Muscle of leg (tissue), 11 donors: ENCODE results near the gene RCSD1. TPM values are rescaled to one million over a fixed set of nuclear protein-coding genes. Genes with fewer than 3 reads are reported as not detected.

ENCODE experiments used
- DNase-seq: peaks from one replicate; pipeline ENCODE4 v3.0.0; 2013
- H3K27ac ChIP-seq: one replicate; pipeline ENCODE4 v1.5.1; 2013; ENCODE audit warnings: mild to moderate bottlenecking, low read length, control low read depth
- H3K27me3 ChIP-seq: one replicate; pipeline ENCODE4 v1.6.1; 2013; ENCODE audit warnings: low read length; ENCODE audit not compliant: control insufficient read depth, insufficient read depth
- H3K36me3 ChIP-seq: one replicate; pipeline ENCODE4 v1.6.1; 2013; ENCODE audit warnings: low read length; ENCODE audit not compliant: control insufficient read depth, insufficient read depth
- H3K4me1 ChIP-seq: one replicate; pipeline ENCODE4 v1.6.1; 2013; ENCODE audit warnings: low read length; ENCODE audit not compliant: control insufficient read depth, insufficient read depth
- H3K4me3 ChIP-seq: one replicate; pipeline ENCODE4 v1.5.1; 2013; ENCODE audit warnings: low read length, control low read depth
- H3K9me3 ChIP-seq: replicated peaks from 2 replicates; pipeline ENCODE4 v1.6.1; 2013; ENCODE audit warnings: low read depth, low read length; ENCODE audit not compliant: control insufficient read depth
- WGBS: methylation state at CpG from one replicate; pipeline ENCODE4 v1.1.5; 2013; ENCODE audit warnings: missing lambda C conversion rate; ENCODE audit not compliant: insufficient coverage; 5-methylcytosine and 5-hydroxymethylcytosine counted together
- polyA plus RNA-seq, 8 donors: library from polyadenylated mRNA; unstranded; fragments of 120-200 nt; gene quantifications; one replicate each; pipeline versions ENCODE4 v1.2.1 to v1.2.3, GENCODE V29; 2013; ENCODE audit warnings: inconsistent platforms in 1 of 8, low replicate concordance in 1 of 8; ENCODE audit not compliant: insufficient read length in 8 of 8, insufficient read depth in 1 of 8
- total RNA-seq: library from RNA; stranded (reverse); fragments of 120-200 nt; gene quantifications from one replicate; pipeline ENCODE4 v1.2.4, GENCODE V29; 2013

Gene RCSD1
- total and polyA plus RNA-seq, 9 donors, result 31.4 to 60.6 (median 40.8) TPM

GRCh38 chr1:167640051-167640450 is 10.0 kb downstream of the RCSD1 start:
- H3K4me3 ChIP-seq, result no peak overlapping the region
- DNase-seq, result no peak
- WGBS, result 88% methylated on average over 7 of the region's 8 CpGs
- H3K9me3 ChIP-seq, result no peaks in the 10 kb centered on the region
- peaks cover 18% of the 10 kb centered on the region for H3K36me3 ChIP-seq
- H3K27me3 ChIP-seq, result no peaks in the 10 kb centered on the region
- H3K27ac ChIP-seq, result no peak overlapping the region
- peaks cover 29% of the 10 kb centered on the region for H3K4me1 ChIP-seq

GRCh38 chr1:167641786-167642500 is 11.9 kb downstream of the RCSD1 start:
- 81% methylated on average over 4 of the region's 7 CpGs for WGBS

GRCh38 chr1:167642501-167642826 is 12.4 kb downstream of the RCSD1 start:
- no peaks in the 10 kb centered on the region for H3K27me3 ChIP-seq
- peaks cover 18% of the 10 kb centered on the region for H3K36me3 ChIP-seq
- no peak overlapping the region for H3K27ac ChIP-seq
- peaks cover 12% of the 10 kb centered on the region for H3K4me1 ChIP-seq
- H3K4me3 ChIP-seq, result no peak overlapping the region
- DNase-seq, result no peak
- H3K9me3 ChIP-seq, result no peaks in the 10 kb centered on the region
- 60% methylated on average over 1 of the region's 3 CpGs for WGBS

More at GRCh38 chr1:167641786-167642500, 11.9 kb downstream of the RCSD1 start:
- Histone ChIP-seq H3K27ac (no peak overlapping the region), H3K9me3 (no peaks in the 10 kb centered on the region), H3K4me3 (no peak overlapping the region), H3K27me3 (no peaks in the 10 kb centered on the region), H3K36me3 (peaks cover 18% of the 10 kb centered on the region), H3K4me1 (peaks cover 15% of the 10 kb centered on the region)
- no peak for DNase-seq

- WGBS, result no CpG with 5 or more reads among the region's 3 CpGs
Measured at GRCh38 chr1:167643441-167643840, 13.4 kb downstream of the RCSD1 start.

GRCh38 chr1:167644551-167644950 is 14.5 kb downstream of the RCSD1 start:
- Histone ChIP-seq H3K4me3 (no peak overlapping the region), H3K27ac (no peak overlapping the region), H3K36me3 (peaks cover 18% of the 10 kb centered on the region), H3K27me3 (no peaks in the 10 kb centered on the region), H3K9me3 (no peaks in the 10 kb centered on the region), H3K4me1 (peaks cover 17% of the 10 kb centered on the region)
- WGBS, result 40% methylated on average over 1 of the region's 4 CpGs
- no peak for DNase-seq

More at GRCh38 chr1:167643441-167643840, 13.4 kb downstream of the RCSD1 start:
- Histone ChIP-seq H3K4me1 (peaks cover 8% of the 10 kb centered on the region), H3K36me3 (peaks cover 18% of the 10 kb centered on the region), H3K27me3 (no peaks in the 10 kb centered on the region), H3K9me3 (no peaks in the 10 kb centered on the region), H3K4me3 (no peak overlapping the region), H3K27ac (no peak overlapping the region)
- no peak for DNase-seq

GRCh38 chr1:167645140-167645541 is 15.1 kb downstream of the RCSD1 start:
- Histone ChIP-seq H3K27ac (no peak overlapping the region), H3K27me3 (no peaks in the 10 kb centered on the region), H3K4me3 (no peak overlapping the region), H3K4me1 (peaks cover 23% of the 10 kb centered on the region), H3K36me3 (peaks cover 15% of the 10 kb centered on the region), H3K9me3 (no peaks in the 10 kb centered on the region)
- no CpG with 5 or more reads among the region's 3 CpGs for WGBS
- DNase-seq, result no peak

- DNase-seq, result no peak
- H3K4me3 ChIP-seq, result no peak overlapping the region
- no peaks in the 10 kb centered on the region for H3K9me3 ChIP-seq
- H3K27ac ChIP-seq, result no peak overlapping the region
- WGBS, result 88% methylated on average over 14 of the region's 15 CpGs
- H3K36me3 ChIP-seq, result peaks cover 10% of the 10 kb centered on the region
- peaks cover 30% of the 10 kb centered on the region for H3K4me1 ChIP-seq
- H3K27me3 ChIP-seq, result no peaks in the 10 kb centered on the region
Measured at GRCh38 chr1:167645625-167646414, 15.8 kb downstream of the RCSD1 start.

GRCh38 chr1:167648252-167648849 is 18.3 kb downstream of the RCSD1 start:
- H3K27ac ChIP-seq, result peak overlapping the region; percentile 8
- DNase-seq, result no peak
- no peaks in the 10 kb centered on the region for H3K9me3 ChIP-seq
- 66% methylated on average over 3 of the region's 5 CpGs for WGBS
- no peak overlapping the region for H3K4me3 ChIP-seq
- H3K36me3 ChIP-seq, result no peaks in the 10 kb centered on the region
- peaks cover 49% of the 10 kb centered on the region for H3K4me1 ChIP-seq
- no peaks in the 10 kb centered on the region for H3K27me3 ChIP-seq

- no peaks in the 10 kb centered on the region for H3K9me3 ChIP-seq
- no peak overlapping the region for H3K4me3 ChIP-seq
- H3K36me3 ChIP-seq, result peaks cover 3% of the 10 kb centered on the region
- H3K4me1 ChIP-seq, result peaks cover 57% of the 10 kb centered on the region
- 82% methylated on average over 4 of the region's 8 CpGs for WGBS
- DNase-seq, result peak; percentile 58
- H3K27ac ChIP-seq, result no peak overlapping the region
- H3K27me3 ChIP-seq, result no peaks in the 10 kb centered on the region
Measured at GRCh38 chr1:167648978-167649744, 19.1 kb downstream of the RCSD1 start.
